ENCODE measurements around the gene NDUFS1.
"Not testable (repeated sequence)": the region's sequence is repeated elsewhere in the genome, so short reads cannot be mapped to it uniquely, and the experiment has no call there.

The NDUFS1 gene

GRCh38 chr2:206159346-206160124, at the start of gene NDUFS1, which contains the start of gene EEF1B2:
TSS of gene NDUFS1 (minus strand) at chr2:206159444. CDS start at chr2:206153678, 5,766 bp downstream.
TSS of gene EEF1B2 (plus strand) at chr2:206159895. CDS start at chr2:206159980, 85 bp downstream.
- peak; percentile 99 for DNase-seq

- no peak for DNase-seq
Observed at GRCh38 chr2:206208900-206209299, 49.7 kb upstream of the NDUFS1 start.

- DNase-seq: not testable (repeated sequence)
Observed at GRCh38 chr2:206207316-206207715, 48.1 kb upstream of the NDUFS1 start.

GRCh38 chr2:206204710-206205109, 45.5 kb upstream of the NDUFS1 start:
- no peak for DNase-seq

DNA sequence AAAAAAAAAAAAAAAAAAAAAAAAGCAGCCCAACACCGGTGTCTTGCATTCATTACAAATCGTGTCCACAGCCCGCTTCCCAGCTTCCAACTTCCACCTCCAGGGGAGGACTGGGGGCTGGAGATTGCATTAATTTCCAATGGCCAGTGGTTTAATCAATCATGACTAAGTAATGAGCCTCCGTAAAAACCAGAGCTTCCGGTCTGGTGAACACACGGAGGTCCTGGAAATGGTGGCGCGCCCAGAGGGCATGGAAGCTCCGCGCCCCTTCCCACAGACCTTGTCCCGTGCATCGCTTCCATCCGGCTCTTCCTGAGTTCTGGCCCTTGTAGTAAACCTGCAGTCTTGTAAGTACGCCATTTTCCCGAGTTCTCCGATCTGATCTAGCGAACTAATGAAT, 44.1 kb upstream of the NDUFS1 start:
- DNase-seq: no peak

GRCh38 chr2:206202446-206202845, 43.2 kb upstream of the NDUFS1 start:
- no peak for DNase-seq

DNA sequence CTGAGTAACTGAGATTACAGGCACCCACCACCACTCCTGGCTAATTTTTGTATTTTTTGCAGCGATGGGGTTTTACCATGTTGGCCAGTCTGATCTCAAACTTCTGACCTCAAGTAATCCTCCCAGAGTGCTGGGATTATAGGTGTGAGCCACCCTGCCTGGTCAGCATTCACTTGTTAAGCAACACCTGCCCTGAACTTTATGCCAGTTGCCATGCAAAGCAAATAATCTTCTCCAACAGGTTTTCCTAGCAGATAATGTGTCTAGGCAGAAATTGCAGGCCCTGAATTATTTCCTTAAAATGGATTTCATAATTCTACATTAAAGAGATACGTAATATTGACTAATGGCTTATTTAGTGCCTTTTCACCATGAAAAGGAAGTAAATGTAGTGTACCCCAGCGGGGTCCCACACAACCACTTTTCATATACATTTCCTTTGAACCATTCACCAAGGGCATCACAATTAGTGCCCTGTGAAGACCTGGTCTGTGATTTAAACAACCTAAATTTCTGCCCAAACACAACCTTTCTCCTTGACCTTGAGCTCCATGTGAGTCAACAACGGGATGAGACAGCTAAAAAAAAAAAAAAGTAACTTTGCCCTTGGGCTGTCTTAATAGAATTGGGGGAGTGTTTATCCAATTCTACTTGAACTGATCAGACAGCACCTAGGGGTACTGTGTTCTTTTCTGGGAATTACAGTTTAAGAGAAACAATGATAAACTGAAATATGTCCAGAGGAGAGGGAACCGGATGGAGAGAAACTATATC, 42.0 kb upstream of the NDUFS1 start:
- no peak for DNase-seq

- no peak for DNase-seq
Observed at GRCh38 chr2:206198677-206199076, 39.4 kb upstream of the NDUFS1 start.

DNA sequence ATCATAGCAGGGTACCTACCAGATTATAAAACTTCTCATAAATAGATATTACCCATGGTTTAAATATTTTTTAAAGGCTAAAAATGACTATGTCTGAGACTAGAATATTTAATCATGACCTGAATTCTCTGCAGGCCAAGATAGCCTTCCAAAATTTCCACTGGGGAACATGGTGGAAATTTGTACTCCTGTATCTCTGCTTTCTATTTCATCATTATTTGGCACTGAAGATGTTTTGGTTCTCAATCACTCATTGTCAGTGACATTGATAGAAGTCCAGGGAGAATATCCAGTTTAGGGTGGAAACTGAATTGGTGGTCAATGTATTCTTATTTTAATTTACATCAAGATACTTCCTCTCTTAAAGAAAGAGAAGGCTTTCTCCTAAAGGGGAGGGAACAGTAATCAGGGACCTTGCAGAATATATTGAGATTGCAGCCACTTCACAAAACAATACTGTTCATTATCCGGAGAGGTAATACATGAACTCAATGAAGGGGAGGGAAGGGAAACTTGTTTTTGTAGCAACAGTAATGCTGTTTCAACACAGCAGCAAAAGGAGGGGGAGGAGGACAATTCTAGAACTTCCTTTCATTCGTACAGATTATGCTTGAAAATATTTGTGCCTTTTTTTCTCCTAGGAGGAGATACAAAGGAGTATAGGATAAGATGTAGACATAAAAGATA, 34.6 kb upstream of the NDUFS1 start:
- DNase-seq: peak in 2 of 3 donors; percentile 21 to 34

GRCh38 chr2:206192157-206192556, 32.9 kb upstream of the NDUFS1 start:
- no peak for DNase-seq

- DNase-seq: no peak
Observed at GRCh38 chr2:206190689-206191088, 31.4 kb upstream of the NDUFS1 start.

- DNase-seq: no peak
Observed at GRCh38 chr2:206190111-206190510, 30.9 kb upstream of the NDUFS1 start.

DNA sequence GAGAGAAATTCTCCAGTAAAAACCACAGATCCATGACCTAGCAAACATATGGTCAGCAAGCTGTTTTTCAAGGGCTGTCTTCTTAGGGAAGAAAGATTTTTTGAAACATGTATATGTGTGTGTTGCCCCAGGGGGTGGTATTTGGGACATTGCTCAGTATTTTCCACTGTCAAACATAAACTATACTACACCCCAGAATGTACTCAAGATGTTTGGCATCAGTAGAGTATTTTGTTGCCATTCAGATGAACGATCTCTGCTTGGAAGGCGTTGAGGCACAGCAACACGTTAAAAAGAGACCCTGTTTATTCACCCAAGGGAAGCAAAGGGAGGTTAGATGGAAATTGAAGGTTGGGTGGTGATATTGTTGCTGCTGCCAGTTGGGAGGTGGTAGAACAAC, 30.4 kb upstream of the NDUFS1 start:
- no peak for DNase-seq

- DNase-seq: not testable (repeated sequence)
Observed at GRCh38 chr2:206181526-206181925, 22.3 kb upstream of the NDUFS1 start.

GRCh38 chr2:206176901-206177300, 17.7 kb upstream of the NDUFS1 start:
- no peak for DNase-seq

DNA sequence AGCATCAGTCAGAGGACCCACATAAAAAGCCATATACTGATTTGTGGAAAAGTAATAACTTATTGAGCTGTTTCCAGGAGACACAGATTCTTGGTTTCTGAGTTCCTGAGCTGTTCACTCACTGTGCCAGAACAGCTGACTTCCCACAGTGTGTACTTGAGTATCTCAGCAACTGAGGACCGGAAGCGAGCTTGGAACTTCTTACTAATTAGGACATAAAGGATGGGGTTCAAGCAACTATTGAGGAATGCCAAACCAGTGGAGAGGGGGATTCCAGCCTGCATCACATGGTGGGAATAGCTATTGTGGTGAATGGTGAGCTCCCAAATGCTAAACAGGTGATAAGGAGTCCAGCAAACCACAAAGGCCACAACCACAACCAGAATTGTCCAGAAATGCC, 16.9 kb upstream of the NDUFS1 start:
- DNase-seq: no peak

- DNase-seq: no peak
Observed at GRCh38 chr2:206173147-206173546, 13.9 kb upstream of the NDUFS1 start.

GRCh38 chr2:206171624-206172397, 12.6 kb upstream of the NDUFS1 start:
- DNase-seq: not testable (repeated sequence)

DNA sequence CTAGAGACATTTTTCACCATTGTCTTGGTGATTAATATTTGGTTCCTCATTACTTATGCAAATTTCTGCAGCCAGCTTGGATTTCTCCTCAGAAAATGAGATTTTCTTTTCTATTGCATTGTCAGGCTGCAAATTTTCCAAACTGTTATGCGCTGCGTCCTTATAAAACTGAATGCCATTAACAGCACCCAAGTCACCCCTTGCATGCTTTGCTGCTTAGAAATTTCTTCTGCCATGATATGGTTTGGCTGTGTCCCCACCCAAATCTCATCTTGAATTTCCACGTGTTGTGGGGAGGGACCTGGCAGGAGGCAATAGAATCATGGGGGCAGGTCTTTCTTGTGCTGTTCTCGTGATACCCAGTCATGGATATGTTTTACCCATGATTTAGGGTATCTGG, 9.0 kb upstream of the NDUFS1 start:
- DNase-seq: not testable (repeated sequence)

DNA sequence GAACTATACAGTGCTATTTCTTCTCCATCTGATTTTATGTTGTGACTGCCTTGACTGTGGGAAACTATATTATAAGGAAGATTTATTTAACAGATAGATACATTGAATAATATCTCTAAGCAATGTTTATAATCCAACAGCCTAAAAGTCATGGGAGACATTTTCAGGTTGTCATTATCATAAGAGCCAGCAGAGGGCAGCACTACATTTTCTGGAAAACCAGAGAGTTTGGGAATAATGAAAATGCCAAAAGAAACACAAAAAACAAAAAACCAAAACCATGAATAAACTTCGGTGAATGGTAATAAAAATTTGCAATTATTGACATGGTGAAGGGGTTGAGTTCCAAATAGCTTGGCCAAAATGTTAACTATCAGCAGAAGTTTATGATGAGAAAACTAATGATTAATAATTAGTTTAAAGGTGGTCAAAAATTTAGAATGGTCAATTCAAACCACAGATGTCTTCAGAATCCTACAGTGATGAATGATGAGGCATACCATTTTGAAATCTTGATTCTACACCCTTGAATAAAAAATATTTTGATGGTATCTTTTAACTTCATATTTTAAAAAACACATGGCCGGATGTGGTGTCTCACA, 5.1 kb upstream of the NDUFS1 start:
- peak; percentile 58 to 71 (median 63) for DNase-seq

GRCh38 chr2:206163251-206163880, 4.1 kb upstream of the NDUFS1 start:
- DNase-seq: no peak

GRCh38 chr2:206162401-206162800, 3.2 kb upstream of the NDUFS1 start:
- not testable (repeated sequence) for DNase-seq

Measured in suppressor macrophage treated with lipopolysaccharide for 1 hour (primary cell).